ENCODE measurements around the gene MTHFD1L. TPM values are rescaled to one million over a fixed set of nuclear protein-coding genes. Genes with fewer than 3 reads are reported as not detected.
A peak's percentile ranks its signal among the peaks of the same experiment; 100 is the strongest.

Gene MTHFD1L
- total and polyA plus RNA-seq, 2 of the 4 experiments (the other 2 are of a cell fraction) = 43.5 to 53.2 TPM

DNA sequence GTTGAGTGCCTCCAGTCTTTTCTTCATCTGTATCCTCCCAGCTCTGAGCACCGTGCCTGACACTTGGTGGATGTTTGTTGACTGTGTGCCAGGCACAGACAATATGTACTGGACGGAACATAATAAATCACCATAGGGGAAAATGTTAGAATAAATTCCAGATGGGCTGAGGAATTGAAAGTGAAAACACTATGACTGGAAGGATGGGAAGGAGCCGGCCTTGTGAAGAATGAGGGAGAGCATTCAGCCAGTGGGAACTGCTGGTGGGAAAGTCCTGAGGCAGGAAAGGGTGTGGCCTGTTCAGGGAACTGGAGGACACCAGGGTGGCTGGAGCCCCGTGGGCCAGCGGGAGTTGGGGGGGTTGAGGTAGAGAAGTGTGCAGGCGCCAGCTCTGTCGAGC lies 75.4 kb downstream of the MTHFD1L start:
- no peak overlapping the region for H3K4me2 ChIP-seq (ENCODE audit: low read depth, low read length)

More for the DNA sequence above, 75.4 kb downstream of the MTHFD1L start:
- Histone ChIP-seq H4K5ac (ENCODE audit: low read depth, low read length) (peak overlapping the region; percentile 53), H3K4me1 (ENCODE audit: control insufficient read depth, insufficient read depth, low read length) (peaks cover 4% of the 10 kb centered on the region; the same call in 1 of the 2 replicates), H2AFZ (replicated peaks; ENCODE audit: low read length, poor library complexity) (no peak overlapping the region), H3K56ac (ENCODE audit: extremely low read depth, insufficient read depth, low read length) (no peak overlapping the region), H3K9ac (ENCODE audit: low read depth, low read length) (no peak overlapping the region), H3K14ac (replicated peaks; ENCODE audit: low read depth, low read length) (peak overlapping the region; percentile 57; the same call in 1 of the 2 replicates), H4K8ac (ENCODE audit: low read depth in 2 of 2, low read length in 2 of 2) (peak overlapping the region in 1 of 2 experiments; percentile 35; a peak in 1 of 4 replicates), H4K20me1 (ENCODE audit: insufficient read depth, low read length) (no peaks in the 10 kb centered on the region), H2AK9ac (replicated peaks; ENCODE audit: low read depth, low read length, poor library complexity) (peak overlapping the region; percentile 65), H2BK20ac (ENCODE audit: low read depth, low read length) (no peak overlapping the region), H3K27ac (ENCODE audit: insufficient read depth, low read length) (peak overlapping the region; percentile 26; the same call in 1 of the 2 replicates), H3K9me1 (ENCODE audit: insufficient read depth, low read length) (peaks cover 23% of the 10 kb centered on the region), H3K79me1 (ENCODE audit: low read depth in 1 of 2, low read length in 2 of 2) (peaks cover 39 to 54% of the 10 kb centered on the region in 2 experiments), H3K9me3 (ENCODE audit: control insufficient read depth, insufficient read depth, low read length) (no peaks in the 10 kb centered on the region), H2AK5ac (ENCODE audit: low read depth, low read length) (peak overlapping the region; percentile 38; the same call in 1 of the 2 replicates), H2BK15ac (ENCODE audit: low read depth, low read length) (no peak overlapping the region), H3K18ac (ENCODE audit: low read depth, low read length) (peak overlapping the region; percentile 46), H3K4ac (ENCODE audit: low read depth, low read length) (no peak overlapping the region), H3K27me3 (ENCODE audit: control insufficient read depth, insufficient read depth, low read length) (no peaks in the 10 kb centered on the region), H2BK5ac (ENCODE audit: low read depth, low read length, poor library complexity, severe bottlenecking) (peak overlapping the region; percentile 60), H4K91ac (ENCODE audit: insufficient read depth, low read depth, low read length) (no peak overlapping the region; the same call in 1 of the 2 replicates), H2BK120ac (ENCODE audit: low read depth, low read length) (no peak overlapping the region), H3K23ac (ENCODE audit: low read depth, low read length) (no peak overlapping the region), H3K4me3 (ENCODE audit: insufficient read depth, low read depth, low read length) (no peak overlapping the region), H3K36me3 (ENCODE audit: control insufficient read depth, insufficient read depth, low read length) (peaks cover 65% of the 10 kb centered on the region)
- ChIA-PET POLR2A (ENCODE audit: unreplicated experiment) (no interaction called here), CTCF (no interaction called here)
- DNase-seq (peak; percentile 54), ATAC-seq (ENCODE audit: low read depth) (peak; percentile 35; the same call in 1 of the 2 replicates)
- 71% methylated on average over 4 of the region's 7 CpGs; no CpG with 5 or more reads in 1 of the 2 experiments for WGBS, 2 experiments (ENCODE audit: extremely low coverage in 2 of 2, insufficient read length in 1 of 2)
- TF ChIP-seq RFX5 (IDR thresholded peaks at IDR 0.05; ENCODE audit: low read depth, low read length) = no peak
- TF ChIP-seq ELK1 (IDR thresholded peaks at IDR 0.05; ENCODE audit: borderline replicate concordance, low read depth, low read length) = no peak
- TF ChIP-seq NFE2L2 (IDR thresholded peaks at IDR 0.05; ENCODE audit: low read depth, low read length) = no peak
- TF ChIP-seq FOS (IDR thresholded peaks at IDR 0.05; ENCODE audit: low read depth, low read length) = no peak
- no peak for TF ChIP-seq CTCF (conservative IDR thresholded peaks at IDR 0.05; ENCODE audit: low read depth, low read length)
- no peak for TF ChIP-seq MAZ (IDR thresholded peaks at IDR 0.05; ENCODE audit: borderline replicate concordance, low read depth, low read length)
- no peak for TF ChIP-seq CHD1 (IDR thresholded peaks at IDR 0.05; ENCODE audit: low read depth, low read length)
- TF ChIP-seq BHLHE40 (IDR thresholded peaks at IDR 0.05; ENCODE audit: low read depth, low read length) = no peak
- TF ChIP-seq CEBPB (IDR thresholded peaks at IDR 0.05; ENCODE audit: low read depth, low read length) = no peak
- TF ChIP-seq USF2 (IDR thresholded peaks at IDR 0.05; ENCODE audit: low read depth, low read length) = no peak
- TF ChIP-seq MXI1 (IDR thresholded peaks at IDR 0.05; ENCODE audit: borderline replicate concordance, low read depth, low read length) = no peak
- no TSS peak for BruUV-seq (replicated peaks)
- intact Hi-C loops (cut with micrococcal nuclease) = no loop called here
- in situ Hi-C loops (cut with MboI; ENCODE audit: low sequenced_read_pairs) = no loop called here
- dilution Hi-C loops (cut with HindIII; ENCODE audit: low sequenced_read_pairs, unreplicated experiment) = no loop called here
